HG02870 (cell line): Measurements from ENCODE around the gene USP47.

Source experiments
- ATAC-seq: cut with Tn5 transposase; IDR thresholded peaks from one replicate; pipeline ENCODE4 v1.9.1; 2021; ENCODE audit warnings: mild to moderate bottlenecking, moderate library complexity; ENCODE audit not compliant: unreplicated experiment

Gene USP47

GRCh38 chr11:11996321-11997048, 154.7 kb downstream of the USP47 start:
- no peak for ATAC-seq

- no peak for ATAC-seq
Observed at GRCh38 chr11:11997049-11997322, 155.2 kb downstream of the USP47 start.

- ATAC-seq = no peak
Observed at GRCh38 chr11:11998091-11998781, 156.5 kb downstream of the USP47 start.

- no peak for ATAC-seq
Observed at GRCh38 chr11:12001186-12001585, 159.4 kb downstream of the USP47 start.

- ATAC-seq = no peak
Observed at GRCh38 chr11:12003336-12003735, 161.6 kb downstream of the USP47 start.

- no peak for ATAC-seq
Observed at GRCh38 chr11:12003815-12004214, 162.0 kb downstream of the USP47 start.

GRCh38 chr11:12005061-12005460, 163.3 kb downstream of the USP47 start:
- ATAC-seq = no peak

GRCh38 chr11:12005476-12005875, 163.7 kb downstream of the USP47 start:
- ATAC-seq = no peak

GRCh38 chr11:12006552-12007229, 164.9 kb downstream of the USP47 start:
- ATAC-seq = no peak

- ATAC-seq = no peak
Observed at GRCh38 chr11:12007230-12007593, 165.4 kb downstream of the USP47 start.

- ATAC-seq = no peak
Observed at GRCh38 chr11:12007769-12008737, 166.3 kb downstream of the USP47 start, which contains the start of gene DKK3. DKK3 (minus strand) TSS chr11:12008626; CDS start chr11:12008582, 44 bp downstream.
